ENCODE measurements around the gene SETD3. TPM values are rescaled to one million over a fixed set of nuclear protein-coding genes. Genes with fewer than 3 reads are reported as not detected.

The SETD3 gene
- total and polyA plus RNA-seq, 2 experiments from 2014 or later: 40.7 to 68.0 TPM

DNA sequence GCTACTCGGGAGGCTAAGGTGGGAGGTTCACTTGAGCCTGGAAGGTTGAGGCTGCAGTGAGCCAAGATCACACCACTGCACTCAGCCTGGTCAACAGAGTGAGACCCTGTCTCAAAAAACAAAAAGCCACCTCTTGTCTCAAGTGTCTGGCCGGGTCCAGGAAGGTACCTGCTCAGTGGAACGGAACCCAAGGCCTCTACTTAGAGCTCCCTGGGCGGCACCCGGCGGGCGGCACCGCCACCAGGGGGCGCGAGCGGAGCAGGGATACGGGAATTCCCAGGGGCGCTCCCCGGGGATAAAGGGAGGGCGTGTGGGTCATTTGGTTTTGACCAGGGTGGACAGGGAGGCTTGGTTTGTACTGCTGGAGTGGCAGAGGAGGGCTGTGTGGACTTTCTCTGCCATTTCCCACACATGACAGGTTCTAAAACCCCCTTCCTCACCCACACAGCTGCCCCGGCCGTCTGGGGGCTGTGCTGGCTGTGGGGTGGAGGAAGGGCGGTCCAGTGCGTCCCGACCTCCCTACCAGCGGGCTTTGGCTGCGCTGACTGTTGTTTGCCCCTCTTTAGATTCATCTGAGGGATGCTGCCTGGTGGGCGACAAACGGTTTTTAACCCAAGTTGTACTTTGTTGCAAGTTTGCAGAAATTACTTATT lies 91.4 kb downstream of the SETD3 start:
- Histone ChIP-seq H3F3A (replicated peaks; ENCODE audit: low read depth) (no peaks in the 10 kb centered on the region), H3K79me2 (replicated peaks; ENCODE audit: insufficient read depth) (no peaks in the 10 kb centered on the region), H3K27me3 (ENCODE audit: insufficient read depth) (no peaks in the 10 kb centered on the region), H3K9me2 (ENCODE audit: insufficient read depth) (no peaks in the 10 kb centered on the region), H3K4me1 (ENCODE audit: insufficient read depth) (peaks cover 21% of the 10 kb centered on the region), H3K4me3 (peak overlapping the region; percentile 37; the same call in 1 of the 2 replicates), H3K27ac (ENCODE audit: low read depth) (no peak overlapping the region), H4K20me1 (replicated peaks; ENCODE audit: insufficient read depth) (no peaks in the 10 kb centered on the region), H3K36me3 (ENCODE audit: insufficient read depth) (0 out of 2 replicates have a peak, but pooled peaks cover 3% of the 10 kb centered on the region), H3K4me2 (peak overlapping the region; percentile 51; the same call in 1 of the 2 replicates), H2AFZ (no peak overlapping the region)
- TF ChIP-seq EZH2phosphoT487 (IDR thresholded peaks at IDR 0.05; ENCODE audit: unreplicated experiment): no peak
- TF ChIP-seq, protein P1, sequence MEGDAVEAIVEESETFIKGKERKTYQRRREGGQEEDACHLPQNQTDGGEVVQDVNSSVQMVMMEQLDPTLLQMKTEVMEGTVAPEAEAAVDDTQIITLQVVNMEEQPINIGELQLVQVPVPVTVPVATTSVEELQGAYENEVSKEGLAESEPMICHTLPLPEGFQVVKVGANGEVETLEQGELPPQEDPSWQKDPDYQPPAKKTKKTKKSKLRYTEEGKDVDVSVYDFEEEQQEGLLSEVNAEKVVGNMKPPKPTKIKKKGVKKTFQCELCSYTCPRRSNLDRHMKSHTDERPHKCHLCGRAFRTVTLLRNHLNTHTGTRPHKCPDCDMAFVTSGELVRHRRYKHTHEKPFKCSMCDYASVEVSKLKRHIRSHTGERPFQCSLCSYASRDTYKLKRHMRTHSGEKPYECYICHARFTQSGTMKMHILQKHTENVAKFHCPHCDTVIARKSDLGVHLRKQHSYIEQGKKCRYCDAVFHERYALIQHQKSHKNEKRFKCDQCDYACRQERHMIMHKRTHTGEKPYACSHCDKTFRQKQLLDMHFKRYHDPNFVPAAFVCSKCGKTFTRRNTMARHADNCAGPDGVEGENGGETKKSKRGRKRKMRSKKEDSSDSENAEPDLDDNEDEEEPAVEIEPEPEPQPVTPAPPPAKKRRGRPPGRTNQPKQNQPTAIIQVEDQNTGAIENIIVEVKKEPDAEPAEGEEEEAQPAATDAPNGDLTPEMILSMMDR (conservative IDR thresholded peaks at IDR 0.05; ENCODE audit: low read depth in 2 of 2): peak; percentile 71 to 76
- Mint-ChIP-seq H3K4me1 (peaks cover 27% of the 10 kb centered on the region), H3K27me3 (ENCODE audit: insufficient read depth, low read depth, poor library complexity) (peaks cover 4% of the 10 kb centered on the region), H3K4me3 (no peak overlapping the region), H3K36me3 (ENCODE audit: low read depth) (peaks cover 2% of the 10 kb centered on the region; the same call in 1 of the 3 replicates), H3K27ac (no peak overlapping the region), H3K9me3 (peaks cover 4% of the 10 kb centered on the region; the same call in 2 of the 3 replicates)
- ATAC-seq: peak; percentile 86
- peak; percentile 92 for DNase-seq (ENCODE audit: low spot score)

DNA sequence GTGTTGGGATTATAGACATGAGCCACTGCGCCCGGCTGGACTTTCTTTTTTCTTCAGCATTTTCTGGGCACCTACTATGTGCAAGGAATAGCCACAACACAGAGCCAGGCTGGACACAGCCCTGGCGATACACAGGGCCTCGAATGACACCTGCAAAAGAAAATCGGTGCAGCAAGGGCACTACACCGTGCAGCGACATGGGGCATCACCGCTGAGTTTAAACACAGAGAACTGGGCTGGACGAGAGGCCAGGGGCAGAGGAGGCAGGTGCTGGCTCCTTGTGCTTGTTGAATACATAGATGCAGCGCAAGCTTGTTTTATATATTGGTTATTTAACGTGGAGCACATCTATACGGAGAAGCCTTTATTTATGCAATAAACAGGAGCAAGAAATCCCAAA lies 92.4 kb downstream of the SETD3 start:
- Mint-ChIP-seq H3K36me3 (ENCODE audit: low read depth) (peaks cover 2% of the 10 kb centered on the region; the same call in 1 of the 3 replicates), H3K27me3 (ENCODE audit: insufficient read depth, low read depth, poor library complexity) (peaks cover 4% of the 10 kb centered on the region), H3K9me3 (peaks cover 4% of the 10 kb centered on the region; the same call in 2 of the 3 replicates), H3K4me1 (peaks cover 27% of the 10 kb centered on the region), H3K4me3 (no peak overlapping the region), H3K27ac (no peak overlapping the region)
- H2AFZ ChIP-seq: no peak overlapping the region
- no peak overlapping the region for H3K4me3 ChIP-seq
- H3K27me3 ChIP-seq (ENCODE audit: insufficient read depth): no peaks in the 10 kb centered on the region
- no peaks in the 10 kb centered on the region for H4K20me1 ChIP-seq (replicated peaks; ENCODE audit: insufficient read depth)
- H3F3A ChIP-seq (replicated peaks; ENCODE audit: low read depth): no peaks in the 10 kb centered on the region
- ATAC-seq: no peak
- no peaks in the 10 kb centered on the region for H3K79me2 ChIP-seq (replicated peaks; ENCODE audit: insufficient read depth)
- 0 out of 2 replicates have a peak, but pooled peaks cover 3% of the 10 kb centered on the region for H3K36me3 ChIP-seq (ENCODE audit: insufficient read depth)
- peaks cover 26% of the 10 kb centered on the region; the same call in 1 of the 2 replicates for H3K4me1 ChIP-seq (ENCODE audit: insufficient read depth)
- H3K9me2 ChIP-seq (ENCODE audit: insufficient read depth): no peaks in the 10 kb centered on the region
- no peak for DNase-seq (ENCODE audit: low spot score)
- no peak overlapping the region for H3K27ac ChIP-seq (ENCODE audit: low read depth)
- no peak overlapping the region for H3K4me2 ChIP-seq
- TF ChIP-seq ZNF114 (CRISPR knock-in tag; IDR thresholded peaks at IDR 0.05): no peak
- TF ChIP-seq, protein P2, sequence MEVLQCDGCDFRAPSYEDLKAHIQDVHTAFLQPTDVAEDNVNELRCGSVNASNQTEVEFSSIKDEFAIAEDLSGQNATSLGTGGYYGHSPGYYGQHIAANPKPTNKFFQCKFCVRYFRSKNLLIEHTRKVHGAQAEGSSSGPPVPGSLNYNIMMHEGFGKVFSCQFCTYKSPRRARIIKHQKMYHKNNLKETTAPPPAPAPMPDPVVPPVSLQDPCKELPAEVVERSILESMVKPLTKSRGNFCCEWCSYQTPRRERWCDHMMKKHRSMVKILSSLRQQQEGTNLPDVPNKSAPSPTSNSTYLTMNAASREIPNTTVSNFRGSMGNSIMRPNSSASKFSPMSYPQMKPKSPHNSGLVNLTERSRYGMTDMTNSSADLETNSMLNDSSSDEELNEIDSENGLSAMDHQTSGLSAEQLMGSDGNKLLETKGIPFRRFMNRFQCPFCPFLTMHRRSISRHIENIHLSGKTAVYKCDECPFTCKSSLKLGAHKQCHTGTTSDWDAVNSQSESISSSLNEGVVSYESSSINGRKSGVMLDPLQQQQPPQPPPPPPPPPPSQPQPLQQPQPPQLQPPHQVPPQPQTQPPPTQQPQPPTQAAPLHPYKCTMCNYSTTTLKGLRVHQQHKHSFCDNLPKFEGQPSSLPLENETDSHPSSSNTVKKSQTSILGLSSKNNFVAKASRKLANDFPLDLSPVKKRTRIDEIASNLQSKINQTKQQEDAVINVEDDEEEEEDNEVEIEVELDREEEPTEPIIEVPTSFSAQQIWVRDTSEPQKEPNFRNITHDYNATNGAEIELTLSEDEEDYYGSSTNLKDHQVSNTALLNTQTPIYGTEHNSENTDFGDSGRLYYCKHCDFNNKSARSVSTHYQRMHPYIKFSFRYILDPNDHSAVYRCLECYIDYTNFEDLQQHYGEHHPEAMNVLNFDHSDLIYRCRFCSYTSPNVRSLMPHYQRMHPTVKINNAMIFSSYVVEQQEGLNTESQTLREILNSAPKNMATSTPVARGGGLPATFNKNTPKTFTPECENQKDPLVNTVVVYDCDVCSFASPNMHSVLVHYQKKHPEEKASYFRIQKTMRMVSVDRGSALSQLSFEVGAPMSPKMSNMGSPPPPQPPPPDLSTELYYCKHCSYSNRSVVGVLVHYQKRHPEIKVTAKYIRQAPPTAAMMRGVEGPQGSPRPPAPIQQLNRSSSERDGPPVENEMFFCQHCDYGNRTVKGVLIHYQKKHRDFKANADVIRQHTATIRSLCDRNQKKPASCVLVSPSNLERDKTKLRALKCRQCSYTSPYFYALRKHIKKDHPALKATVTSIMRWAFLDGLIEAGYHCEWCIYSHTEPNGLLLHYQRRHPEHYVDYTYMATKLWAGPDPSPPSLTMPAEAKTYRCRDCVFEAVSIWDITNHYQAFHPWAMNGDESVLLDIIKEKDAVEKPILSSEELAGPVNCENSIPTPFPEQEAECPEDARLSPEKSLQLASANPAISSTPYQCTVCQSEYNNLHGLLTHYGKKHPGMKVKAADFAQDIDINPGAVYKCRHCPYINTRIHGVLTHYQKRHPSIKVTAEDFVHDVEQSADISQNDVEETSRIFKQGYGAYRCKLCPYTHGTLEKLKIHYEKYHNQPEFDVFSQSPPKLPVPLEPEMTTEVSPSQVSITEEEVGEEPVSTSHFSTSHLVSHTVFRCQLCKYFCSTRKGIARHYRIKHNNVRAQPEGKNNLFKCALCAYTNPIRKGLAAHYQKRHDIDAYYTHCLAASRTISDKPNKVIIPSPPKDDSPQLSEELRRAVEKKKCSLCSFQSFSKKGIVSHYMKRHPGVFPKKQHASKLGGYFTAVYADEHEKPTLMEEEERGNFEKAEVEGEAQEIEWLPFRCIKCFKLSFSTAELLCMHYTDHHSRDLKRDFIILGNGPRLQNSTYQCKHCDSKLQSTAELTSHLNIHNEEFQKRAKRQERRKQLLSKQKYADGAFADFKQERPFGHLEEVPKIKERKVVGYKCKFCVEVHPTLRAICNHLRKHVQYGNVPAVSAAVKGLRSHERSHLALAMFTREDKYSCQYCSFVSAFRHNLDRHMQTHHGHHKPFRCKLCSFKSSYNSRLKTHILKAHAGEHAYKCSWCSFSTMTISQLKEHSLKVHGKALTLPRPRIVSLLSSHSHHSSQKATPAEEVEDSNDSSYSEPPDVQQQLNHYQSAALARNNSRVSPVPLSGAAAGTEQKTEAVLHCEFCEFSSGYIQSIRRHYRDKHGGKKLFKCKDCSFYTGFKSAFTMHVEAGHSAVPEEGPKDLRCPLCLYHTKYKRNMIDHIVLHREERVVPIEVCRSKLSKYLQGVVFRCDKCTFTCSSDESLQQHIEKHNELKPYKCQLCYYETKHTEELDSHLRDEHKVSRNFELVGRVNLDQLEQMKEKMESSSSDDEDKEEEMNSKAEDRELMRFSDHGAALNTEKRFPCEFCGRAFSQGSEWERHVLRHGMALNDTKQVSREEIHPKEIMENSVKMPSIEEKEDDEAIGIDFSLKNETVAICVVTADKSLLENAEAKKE (CRISPR knock-in tag; IDR thresholded peaks at IDR 0.05): no peak
- no peak for TF ChIP-seq STAT1 (IDR thresholded peaks at IDR 0.05; ENCODE audit: unreplicated experiment)
- no peak for TF ChIP-seq POLR2AphosphoS5 (IDR thresholded peaks at IDR 0.05; ENCODE audit: low read depth)
- TF ChIP-seq, protein P3, sequence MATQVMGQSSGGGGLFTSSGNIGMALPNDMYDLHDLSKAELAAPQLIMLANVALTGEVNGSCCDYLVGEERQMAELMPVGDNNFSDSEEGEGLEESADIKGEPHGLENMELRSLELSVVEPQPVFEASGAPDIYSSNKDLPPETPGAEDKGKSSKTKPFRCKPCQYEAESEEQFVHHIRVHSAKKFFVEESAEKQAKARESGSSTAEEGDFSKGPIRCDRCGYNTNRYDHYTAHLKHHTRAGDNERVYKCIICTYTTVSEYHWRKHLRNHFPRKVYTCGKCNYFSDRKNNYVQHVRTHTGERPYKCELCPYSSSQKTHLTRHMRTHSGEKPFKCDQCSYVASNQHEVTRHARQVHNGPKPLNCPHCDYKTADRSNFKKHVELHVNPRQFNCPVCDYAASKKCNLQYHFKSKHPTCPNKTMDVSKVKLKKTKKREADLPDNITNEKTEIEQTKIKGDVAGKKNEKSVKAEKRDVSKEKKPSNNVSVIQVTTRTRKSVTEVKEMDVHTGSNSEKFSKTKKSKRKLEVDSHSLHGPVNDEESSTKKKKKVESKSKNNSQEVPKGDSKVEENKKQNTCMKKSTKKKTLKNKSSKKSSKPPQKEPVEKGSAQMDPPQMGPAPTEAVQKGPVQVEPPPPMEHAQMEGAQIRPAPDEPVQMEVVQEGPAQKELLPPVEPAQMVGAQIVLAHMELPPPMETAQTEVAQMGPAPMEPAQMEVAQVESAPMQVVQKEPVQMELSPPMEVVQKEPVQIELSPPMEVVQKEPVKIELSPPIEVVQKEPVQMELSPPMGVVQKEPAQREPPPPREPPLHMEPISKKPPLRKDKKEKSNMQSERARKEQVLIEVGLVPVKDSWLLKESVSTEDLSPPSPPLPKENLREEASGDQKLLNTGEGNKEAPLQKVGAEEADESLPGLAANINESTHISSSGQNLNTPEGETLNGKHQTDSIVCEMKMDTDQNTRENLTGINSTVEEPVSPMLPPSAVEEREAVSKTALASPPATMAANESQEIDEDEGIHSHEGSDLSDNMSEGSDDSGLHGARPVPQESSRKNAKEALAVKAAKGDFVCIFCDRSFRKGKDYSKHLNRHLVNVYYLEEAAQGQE (IDR thresholded peaks at IDR 0.05; ENCODE audit: unreplicated experiment): no peak
- TF ChIP-seq ZNF331 (CRISPR knock-in tag; IDR thresholded peaks at IDR 0.05; ENCODE audit: low read depth): no peak
